ENCODE measurements around the gene TAF11. TPM values are rescaled to one million over a fixed set of nuclear protein-coding genes. Genes with fewer than 3 reads are reported as not detected.
"Not testable (repeated sequence)": the region's sequence is repeated elsewhere in the genome, so short reads cannot be mapped to it uniquely, and the experiment has no call there.

The TAF11 gene
- total RNA-seq, 4 donors from 2014 or later = 16.9 to 33.9 (median 26.4) TPM

- 82% methylated on average over 2 of the region's 2 CpGs for WGBS
- no peaks in the 10 kb centered on the region for H3K27me3 ChIP-seq
- TF ChIP-seq POLR2AphosphoS5 (IDR thresholded peaks at IDR 0.05) = no peak
- TF ChIP-seq POLR2A (IDR thresholded peaks at IDR 0.05) = no peak
- no peak for TF ChIP-seq EP300 (IDR thresholded peaks at IDR 0.05)
- no peak for DNase-seq (ENCODE audit: low spot score in 2 of 2)
- H3K27ac ChIP-seq = no peak overlapping the region
- H3K9me3 ChIP-seq = no peaks in the 10 kb centered on the region
- H3K4me3 ChIP-seq = no peak overlapping the region
- H3K36me3 ChIP-seq = no peaks in the 10 kb centered on the region
- peaks cover 4% of the 10 kb centered on the region for H3K4me1 ChIP-seq
Observed at GRCh38 chr6:34906826-34907225, 19.0 kb upstream of the TAF11 start.

- WGBS = 75% methylated on average over 5 of the region's 5 CpGs
- H3K4me1 ChIP-seq = peaks cover 4% of the 10 kb centered on the region
- TF ChIP-seq POLR2A (IDR thresholded peaks at IDR 0.05) (no peak), CTCF (IDR thresholded peaks at IDR 0.05) (no peak), EP300 (IDR thresholded peaks at IDR 0.05) (no peak), POLR2AphosphoS5 (IDR thresholded peaks at IDR 0.05) (no peak)
- no peaks in the 10 kb centered on the region for H3K9me3 ChIP-seq
- no peaks in the 10 kb centered on the region for H3K27me3 ChIP-seq
- H3K27ac ChIP-seq = no peak overlapping the region
- H3K36me3 ChIP-seq = no peaks in the 10 kb centered on the region
- DNase-seq (ENCODE audit: low spot score in 2 of 2) = no peak
- no peak overlapping the region for H3K4me3 ChIP-seq
Observed at GRCh38 chr6:34904990-34905613, 17.3 kb upstream of the TAF11 start.

- TF ChIP-seq POLR2AphosphoS5 (IDR thresholded peaks at IDR 0.05) (no peak), EP300 (IDR thresholded peaks at IDR 0.05) (no peak), POLR2A (IDR thresholded peaks at IDR 0.05) (no peak), CTCF (IDR thresholded peaks at IDR 0.05) (no peak)
- Histone ChIP-seq H3K9me3 (no peaks in the 10 kb centered on the region), H3K27me3 (no peaks in the 10 kb centered on the region), H3K4me1 (no peaks in the 10 kb centered on the region), H3K36me3 (no peaks in the 10 kb centered on the region), H3K4me3 (no peak overlapping the region), H3K27ac (no peak overlapping the region)
- 92% methylated on average over 5 of the region's 5 CpGs for whole genome bisulfite sequencing
- no peak for DNase-seq (ENCODE audit: low spot score in 2 of 2)
Observed at GRCh38 chr6:34901930-34902329, 14.1 kb upstream of the TAF11 start.

- no peak overlapping the region for H3K4me3 ChIP-seq
- no peaks in the 10 kb centered on the region for H3K9me3 ChIP-seq
- no peaks in the 10 kb centered on the region for H3K27me3 ChIP-seq
- no peak overlapping the region for H3K27ac ChIP-seq
- TF ChIP-seq POLR2AphosphoS5 (IDR thresholded peaks at IDR 0.05) (no peak), EP300 (IDR thresholded peaks at IDR 0.05) (no peak), CTCF (IDR thresholded peaks at IDR 0.05) (no peak), POLR2A (IDR thresholded peaks at IDR 0.05) (no peak)
- H3K36me3 ChIP-seq = no peaks in the 10 kb centered on the region
- DNase-seq (ENCODE audit: low spot score in 2 of 2) = no peak
- 68% methylated on average over 4 of the region's 4 CpGs for WGBS
- no peaks in the 10 kb centered on the region for H3K4me1 ChIP-seq
Observed at GRCh38 chr6:34900321-34901031, 12.6 kb upstream of the TAF11 start.

- 88% methylated on average over 1 of the region's 1 CpG for WGBS
- H3K9me3 ChIP-seq = not testable (repeated sequence)
Observed at GRCh38 chr6:34899748-34900147, 11.9 kb upstream of the TAF11 start.

GRCh38 chr6:34897716-34898115 lies 9.9 kb upstream of the TAF11 start:
- TF ChIP-seq POLR2AphosphoS5 (IDR thresholded peaks at IDR 0.05) = no peak
- WGBS = 100% methylated on average over 1 of the region's 1 CpG
- Histone ChIP-seq H3K36me3 (no peaks in the 10 kb centered on the region), H3K27ac (no peak overlapping the region), H3K4me1 (no peaks in the 10 kb centered on the region), H3K27me3 (no peaks in the 10 kb centered on the region), H3K4me3 (no peak overlapping the region), H3K9me3 (no peaks in the 10 kb centered on the region)
- no peak for DNase-seq (ENCODE audit: low spot score in 2 of 2)

More at GRCh38 chr6:34899748-34900147, 11.9 kb upstream of the TAF11 start:
- DNase-seq (ENCODE audit: low spot score in 2 of 2); H3K4me1 ChIP-seq; H3K4me3 ChIP-seq; H3K27ac ChIP-seq; H3K27me3 ChIP-seq; H3K36me3 ChIP-seq: not testable (repeated sequence)
